Tibial artery (tissue), 4 donors: Measurements from ENCODE around the gene KDM4B.

Experiments
- DNase-seq, 2 donors: peaks; one replicate each; pipeline ENCODE4 v3.0.0-alpha.2; 2019
- H3K27ac ChIP-seq, 2 donors: fragments of 200-600 bp; sonication (generic) in 1 of 2; 1 replicate in 1 of 2; 2 replicates in 1 of 2; pipeline ENCODE4 v1.5.1; 2018 to 2019; ENCODE audit warnings: mild to moderate bottlenecking in 1 of 2
- H3K27me3 ChIP-seq, 2 donors: fragments of 200-600 bp; sonication (generic) in 1 of 2; one replicate each; pipeline versions ENCODE4 v1.5.1 to v1.6.0; 2016 to 2019
- H3K36me3 ChIP-seq, 3 donors: fragments of 200-600 bp; sonication (generic) in 2 of 3; one replicate each; pipeline ENCODE4 v1.5.1; 2016 to 2019; ENCODE audit warnings: mild to moderate bottlenecking in 2 of 3
- H3K4me1 ChIP-seq, 4 donors: fragments of 200-600 bp; sonication (generic) in 2 of 4; 1 replicate in 3 of 4; 2 replicates in 1 of 4; pipeline ENCODE4 v1.5.1; 2016 to 2019
- H3K4me3 ChIP-seq, 2 donors: fragments of 200-600 bp; sonication (generic) in 1 of 2; 1 replicate in 1 of 2; 2 replicates in 1 of 2; pipeline ENCODE4 v1.5.1; 2018 to 2019; ENCODE audit warnings: mild to moderate bottlenecking in 2 of 2
- H3K9me3 ChIP-seq, 3 donors: fragments of 200-600 bp; sonication (generic) in 1 of 3; one replicate each; pipeline ENCODE4 v1.5.1; 2016 to 2019
- CTCF ChIP-seq, 2 experiments: fragments of 200-600 bp in 1 of 2; fragments of 450-650 bp in 1 of 2; IDR thresholded peaks; one replicate each; pipeline ENCODE4 v1.5.1; 2017 to 2019; ENCODE audit warnings: antibody characterized with exemption in 2 of 2, mild to moderate bottlenecking in 1 of 2, moderate library complexity in 1 of 2
- intact Hi-C: fragments of 100-400 bp; cut with DNase I; formaldehyde crosslinking; loops from one replicate; pipeline ENCODE4 v1.15.0; 2023; ENCODE audit warnings: low total_unique reads

Gene KDM4B

GRCh38 chr19:5062195-5062594 lies 93.3 kb downstream of the KDM4B start:
- Histone ChIP-seq H3K9me3 (peaks cover 0 to 12% (median 0%) of the 10 kb centered on the region in 3 donors), H3K4me1 (peaks cover 0 to 7% (median 0%) of the 10 kb centered on the region in 4 donors), H3K4me3 (no peak overlapping the region), H3K27ac (no peak overlapping the region), H3K27me3 (no peaks in the 10 kb centered on the region), H3K36me3 (peaks cover 15 to 84% (median 37%) of the 10 kb centered on the region in 3 donors)
- TF ChIP-seq CTCF (IDR thresholded peaks at IDR 0.05) = no peak
- intact Hi-C loops = no loop called here
- no peak for DNase-seq

GRCh38 chr19:5062799-5063198 lies 93.9 kb downstream of the KDM4B start:
- no peak for DNase-seq
- no peak for TF ChIP-seq CTCF (IDR thresholded peaks at IDR 0.05)
- intact Hi-C loops = no loop called here
- Histone ChIP-seq H3K27me3 (no peaks in the 10 kb centered on the region), H3K27ac (no peak overlapping the region), H3K36me3 (peaks cover 15 to 81% (median 32%) of the 10 kb centered on the region in 3 donors), H3K4me3 (no peak overlapping the region), H3K9me3 (peaks cover 0 to 12% (median 0%) of the 10 kb centered on the region in 3 donors), H3K4me1 (peaks cover 0 to 7% (median 0%) of the 10 kb centered on the region in 4 donors)

DNA sequence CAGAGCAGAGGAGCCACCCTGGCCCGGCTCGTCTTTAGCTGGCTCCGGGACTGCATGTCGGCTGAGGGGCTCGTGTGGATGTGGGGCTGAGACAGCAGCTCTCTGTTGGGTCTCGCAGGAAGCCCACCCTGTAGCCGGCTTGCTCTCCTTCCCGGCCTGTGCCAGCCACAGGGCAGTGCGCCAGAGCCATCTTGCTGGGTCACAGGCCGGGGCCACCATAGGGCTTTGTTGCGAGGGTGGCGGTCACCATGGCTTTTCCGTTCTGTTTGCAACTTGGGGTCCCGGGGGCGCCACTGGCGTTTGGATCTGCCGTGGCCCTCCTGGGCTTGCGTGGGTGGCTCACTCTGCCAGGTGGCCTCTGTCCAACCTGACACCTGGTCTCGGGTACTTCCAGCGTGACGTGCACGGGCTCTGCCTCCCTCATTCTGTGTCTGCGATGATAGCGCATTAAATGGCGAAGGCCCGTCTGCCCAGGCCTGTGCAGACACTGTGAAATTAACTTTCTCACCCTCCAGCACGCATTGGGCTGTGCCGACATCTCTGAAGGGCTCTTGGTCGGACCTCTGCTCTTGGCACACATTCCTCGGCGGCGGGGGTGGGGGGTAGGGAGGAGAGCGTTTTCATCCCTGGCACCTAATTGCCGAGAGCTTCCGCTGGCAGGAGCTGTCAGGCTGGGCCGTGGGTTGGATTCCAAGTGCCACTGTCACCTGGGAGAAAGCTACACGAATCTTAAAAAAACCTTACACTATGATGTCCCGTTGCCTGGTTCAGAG lies 95.1 kb downstream of the KDM4B start:
- intact Hi-C loops = no loop called here
- no peak for TF ChIP-seq CTCF (IDR thresholded peaks at IDR 0.05)
- DNase-seq = no peak
- no peak overlapping the region for H3K27ac ChIP-seq
- no peak overlapping the region for H3K4me3 ChIP-seq
- H3K27me3 ChIP-seq = no peaks in the 10 kb centered on the region
- peaks cover 15 to 80% (median 32%) of the 10 kb centered on the region in 3 donors for H3K36me3 ChIP-seq
- peaks cover 0 to 4% (median 0%) of the 10 kb centered on the region in 4 donors for H3K4me1 ChIP-seq
- H3K9me3 ChIP-seq = peaks cover 0 to 12% (median 0%) of the 10 kb centered on the region in 3 donors

GRCh38 chr19:5064896-5065295 lies 96.0 kb downstream of the KDM4B start:
- intact Hi-C loops = no loop called here
- no peak for TF ChIP-seq CTCF (IDR thresholded peaks at IDR 0.05)
- no peaks in the 10 kb centered on the region for H3K4me1 ChIP-seq
- H3K27ac ChIP-seq = no peak overlapping the region
- no peaks in the 10 kb centered on the region for H3K27me3 ChIP-seq
- no peak overlapping the region for H3K4me3 ChIP-seq
- peaks cover 0 to 12% (median 0%) of the 10 kb centered on the region in 3 donors for H3K9me3 ChIP-seq
- peaks cover 15 to 73% (median 32%) of the 10 kb centered on the region in 3 donors for H3K36me3 ChIP-seq
- no peak for DNase-seq

GRCh38 chr19:5065663-5066093 lies 96.8 kb downstream of the KDM4B start:
- peaks cover 0 to 12% (median 0%) of the 10 kb centered on the region in 3 donors for H3K9me3 ChIP-seq
- DNase-seq = no peak
- intact Hi-C loops = no loop called here
- H3K4me1 ChIP-seq = no peaks in the 10 kb centered on the region
- no peak overlapping the region for H3K4me3 ChIP-seq
- H3K36me3 ChIP-seq = peaks cover 15 to 80% (median 32%) of the 10 kb centered on the region in 3 donors
- H3K27ac ChIP-seq = no peak overlapping the region
- TF ChIP-seq CTCF (IDR thresholded peaks at IDR 0.05) = no peak
- no peaks in the 10 kb centered on the region for H3K27me3 ChIP-seq
